Fibroblast of lung (primary cell): ENCODE results near the gene MTRFR. TPM values are rescaled to one million over a fixed set of nuclear protein-coding genes. Genes with fewer than 3 reads are reported as not detected.

Experiments
- DNase-seq, 2 donors: peaks; one replicate each; pipeline versions ENCODE4 v3.0.0 to v3.0.0-alpha.2; 2010; ENCODE audit warnings: low read depth in 2 of 2
- H2AFZ ChIP-seq: 2 replicates; pipeline ENCODE4 v1.5.1; 2012; ENCODE audit warnings: low read length, control low read depth, inconsistent platforms
- H3K27ac ChIP-seq: 2 replicates; pipeline ENCODE4 v1.5.1; 2011; ENCODE audit warnings: low read length, control low read depth; ENCODE audit not compliant: insufficient read depth
- H3K27me3 ChIP-seq: 2 replicates; pipeline ENCODE4 v1.5.1; 2011; ENCODE audit warnings: mild to moderate bottlenecking, low read length; ENCODE audit not compliant: control insufficient read depth, insufficient read depth
- H3K36me3 ChIP-seq: 2 replicates; pipeline ENCODE4 v1.5.1; 2011; ENCODE audit warnings: low read length; ENCODE audit not compliant: control insufficient read depth, insufficient read depth
- H3K4me1 ChIP-seq: 2 replicates; pipeline ENCODE4 v1.5.1; 2011; ENCODE audit warnings: low read length; ENCODE audit not compliant: control insufficient read depth, insufficient read depth; ENCODE audit errors: extremely low read depth
- H3K4me2 ChIP-seq: 2 replicates; pipeline ENCODE4 v1.5.1; 2011; ENCODE audit warnings: low read length, control low read depth; ENCODE audit not compliant: insufficient read depth; ENCODE audit errors: extremely low read depth
- H3K4me3 ChIP-seq, 4 experiments: fragments of 200-600 bp in 1 of 4; sonication (generic) in 1 of 4; replicated peaks in 1 of 4; 2 replicates each; pipeline ENCODE4 v1.5.1; 2011 to 2016; ENCODE audit warnings: low read length in 4 of 4, low read depth in 3 of 4, mild to moderate bottlenecking in 3 of 4, control low read depth in 2 of 4, inconsistent platforms in 1 of 4, mixed read lengths in 1 of 4; ENCODE audit not compliant: insufficient read depth in 1 of 4; ENCODE audit errors: control extremely low read depth in 1 of 4
- H3K79me2 ChIP-seq: 2 replicates; pipeline ENCODE4 v1.5.1; 2012; ENCODE audit warnings: mild to moderate bottlenecking, low read length, inconsistent platforms; ENCODE audit not compliant: control insufficient read depth, insufficient read depth
- H3K9ac ChIP-seq: 2 replicates; pipeline ENCODE4 v1.5.1; 2011; ENCODE audit warnings: mild to moderate bottlenecking, low read length, control low read depth; ENCODE audit not compliant: insufficient read depth
- H3K9me3 ChIP-seq: 2 replicates; pipeline ENCODE4 v1.5.1; 2012; ENCODE audit warnings: low read depth, low read length; ENCODE audit not compliant: control insufficient read depth, insufficient read depth
- H4K20me1 ChIP-seq: 2 replicates; pipeline ENCODE4 v1.5.1; 2011; ENCODE audit warnings: low read length; ENCODE audit not compliant: control insufficient read depth, insufficient read depth; ENCODE audit errors: extremely low read depth
- EZH2 ChIP-seq: IDR thresholded peaks from 2 replicates; pipeline ENCODE4 v1.5.1; 2012; ENCODE audit warnings: low read length, control low read depth, mild to moderate bottlenecking; ENCODE audit errors: missing control alignments
- polyA plus RNA-seq, 2 donors: library from polyadenylated mRNA; depleted of rRNA in 1 of 2; stranded (reverse) in 1 of 2; unstranded in 1 of 2; fragments of >200 nt; gene quantifications; 2 replicates each; pipeline ENCODE4 v1.2.1, GENCODE V29; 2011 to 2012; ENCODE audit warnings: missing spikeins in 1 of 2
- total RNA-seq: library from RNA; depleted of rRNA; stranded (reverse); fragments of >200 nt; gene quantifications from 2 replicates; pipeline ENCODE4 v1.2.1, GENCODE V29; 2014
- TF ChIP-seq, protein P1 (sequence below), 2 donors: IDR thresholded peaks in 1 of 2; conservative IDR thresholded peaks in 1 of 2; 1 replicate in 1 of 2; 2 replicates in 1 of 2; pipeline ENCODE4 v1.5.1; 2011 to 2012; ENCODE audit warnings: low read length in 2 of 2, control low read depth in 1 of 2, inconsistent platforms in 1 of 2, low read depth in 1 of 2, mild to moderate bottlenecking in 1 of 2

Gene MTRFR
- total and polyA plus RNA-seq, 2 donors (not counting 1 experiment from before 2014, with no cell fraction given): 10.4 to 17.5 TPM

DNA sequence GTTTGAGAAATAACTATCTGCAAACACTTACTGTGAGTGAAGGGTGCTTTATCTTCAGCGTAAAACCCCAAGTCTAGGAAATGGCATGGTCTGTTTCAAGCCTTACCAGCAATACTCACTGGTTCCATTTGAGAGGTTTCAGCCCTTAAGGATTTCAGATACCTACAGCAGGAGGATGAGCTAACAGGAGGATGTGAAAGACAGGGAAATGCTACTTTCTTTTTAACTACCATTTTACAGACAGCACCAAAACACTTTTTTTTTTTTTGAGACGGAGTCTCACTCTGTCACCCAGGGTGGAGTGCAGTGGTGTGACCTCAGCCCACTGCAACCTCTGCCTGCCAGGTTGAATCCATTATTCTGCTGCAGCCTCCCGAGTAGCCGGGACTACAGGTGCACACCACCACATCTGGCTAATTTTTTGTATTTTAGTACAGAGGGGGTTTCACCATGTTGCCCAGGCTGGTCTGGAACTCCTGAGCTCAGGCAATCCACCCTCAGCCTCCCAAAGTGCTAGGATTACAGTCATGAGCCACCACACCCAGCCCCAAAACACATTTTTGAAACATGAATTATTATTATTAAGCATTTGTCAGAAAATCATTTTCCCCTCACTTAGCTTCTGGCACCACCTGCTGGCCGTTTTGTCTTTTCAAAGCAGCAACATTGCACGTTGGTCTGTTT, 4.6 kb downstream of the MTRFR start:
- Histone ChIP-seq H3K4me3 (no peak overlapping the region), H2AFZ (no peak overlapping the region), H3K36me3 (no peaks in the 10 kb centered on the region), H3K9me3 (no peaks in the 10 kb centered on the region), H3K27me3 (no peaks in the 10 kb centered on the region), H3K79me2 (peaks cover 26% of the 10 kb centered on the region), H4K20me1 (no peaks in the 10 kb centered on the region), H3K9ac (no peak overlapping the region), H3K4me1 (peaks cover 4% of the 10 kb centered on the region), H3K27ac (no peak overlapping the region), H3K4me2 (no peak overlapping the region)
- TF ChIP-seq, protein P1, sequence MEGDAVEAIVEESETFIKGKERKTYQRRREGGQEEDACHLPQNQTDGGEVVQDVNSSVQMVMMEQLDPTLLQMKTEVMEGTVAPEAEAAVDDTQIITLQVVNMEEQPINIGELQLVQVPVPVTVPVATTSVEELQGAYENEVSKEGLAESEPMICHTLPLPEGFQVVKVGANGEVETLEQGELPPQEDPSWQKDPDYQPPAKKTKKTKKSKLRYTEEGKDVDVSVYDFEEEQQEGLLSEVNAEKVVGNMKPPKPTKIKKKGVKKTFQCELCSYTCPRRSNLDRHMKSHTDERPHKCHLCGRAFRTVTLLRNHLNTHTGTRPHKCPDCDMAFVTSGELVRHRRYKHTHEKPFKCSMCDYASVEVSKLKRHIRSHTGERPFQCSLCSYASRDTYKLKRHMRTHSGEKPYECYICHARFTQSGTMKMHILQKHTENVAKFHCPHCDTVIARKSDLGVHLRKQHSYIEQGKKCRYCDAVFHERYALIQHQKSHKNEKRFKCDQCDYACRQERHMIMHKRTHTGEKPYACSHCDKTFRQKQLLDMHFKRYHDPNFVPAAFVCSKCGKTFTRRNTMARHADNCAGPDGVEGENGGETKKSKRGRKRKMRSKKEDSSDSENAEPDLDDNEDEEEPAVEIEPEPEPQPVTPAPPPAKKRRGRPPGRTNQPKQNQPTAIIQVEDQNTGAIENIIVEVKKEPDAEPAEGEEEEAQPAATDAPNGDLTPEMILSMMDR (conservative IDR thresholded peaks at IDR 0.05 in 1 of 2, IDR thresholded peaks at IDR 0.05 in 1 of 2; ENCODE audit: low read depth in 1 of 2, low read length in 2 of 2): peak; percentile 66 to 72
- TF ChIP-seq EZH2: no peak
- DNase-seq: peak; percentile 50 to 77

DNA sequence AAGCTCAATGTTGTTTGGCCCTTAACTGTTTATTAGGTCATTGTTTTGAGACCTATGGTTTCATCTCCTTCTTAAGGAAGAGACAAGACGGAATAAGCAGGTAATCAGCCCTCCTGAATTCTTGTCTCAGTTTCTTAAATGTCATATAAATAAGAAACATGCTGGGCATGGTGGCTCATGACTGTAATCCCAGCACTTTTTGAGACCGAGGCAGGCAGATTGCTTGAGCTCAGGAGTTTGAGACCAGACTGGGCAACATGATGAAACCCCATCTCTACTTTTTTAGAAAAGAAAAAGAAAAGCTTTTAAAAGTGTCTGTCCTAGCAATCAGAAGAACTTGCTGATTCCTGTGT, 5.1 kb downstream of the MTRFR start:
- Histone ChIP-seq H3K4me2 (no peak overlapping the region), H3K27ac (no peak overlapping the region), H3K4me3 (no peak overlapping the region), H3K9ac (no peak overlapping the region), H4K20me1 (no peaks in the 10 kb centered on the region), H3K27me3 (no peaks in the 10 kb centered on the region), H3K9me3 (no peaks in the 10 kb centered on the region), H3K4me1 (peaks cover 4% of the 10 kb centered on the region), H3K36me3 (no peaks in the 10 kb centered on the region), H3K79me2 (peaks cover 25% of the 10 kb centered on the region), H2AFZ (no peak overlapping the region)
- TF ChIP-seq EZH2: no peak
- TF ChIP-seq, protein P1 (conservative IDR thresholded peaks at IDR 0.05 in 1 of 2, IDR thresholded peaks at IDR 0.05 in 1 of 2; ENCODE audit: low read depth in 1 of 2, low read length in 2 of 2): no peak
- DNase-seq: no peak

DNA sequence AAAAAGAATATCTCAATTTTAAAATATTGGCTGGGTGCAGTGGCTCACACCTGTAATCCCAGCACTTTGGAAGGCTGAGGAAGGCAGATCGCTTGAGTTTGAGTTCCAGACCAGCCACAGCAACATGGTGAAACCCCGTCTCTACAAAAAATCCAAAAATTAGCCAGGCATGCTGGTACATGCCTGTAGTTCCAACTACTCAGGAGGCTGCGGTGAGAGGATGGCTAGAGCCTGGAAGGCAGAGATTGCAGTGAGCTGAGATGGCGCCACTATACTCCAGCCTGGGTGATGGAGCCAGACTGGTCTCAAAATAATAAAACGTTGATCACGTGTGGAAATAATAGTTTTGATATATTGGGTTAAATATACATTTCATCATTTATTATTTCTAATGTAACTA, 5.7 kb downstream of the MTRFR start:
- H3K4me3 ChIP-seq: no peak overlapping the region
- no peaks in the 10 kb centered on the region for H3K9me3 ChIP-seq
- H3K27ac ChIP-seq: no peak overlapping the region
- no peak for DNase-seq
- H3K36me3 ChIP-seq: no peaks in the 10 kb centered on the region
- no peak for TF ChIP-seq EZH2
- TF ChIP-seq, protein P1 (conservative IDR thresholded peaks at IDR 0.05 in 1 of 2, IDR thresholded peaks at IDR 0.05 in 1 of 2; ENCODE audit: low read depth in 1 of 2, low read length in 2 of 2): no peak
- H2AFZ ChIP-seq: no peak overlapping the region
- peaks cover 22% of the 10 kb centered on the region for H3K79me2 ChIP-seq
- H3K4me1 ChIP-seq: peaks cover 4% of the 10 kb centered on the region
- H3K4me2 ChIP-seq: no peak overlapping the region
- H3K9ac ChIP-seq: no peak overlapping the region
- H4K20me1 ChIP-seq: no peaks in the 10 kb centered on the region
- H3K27me3 ChIP-seq: no peaks in the 10 kb centered on the region
